ENCODE results near the gene SELENOS.

DNA sequence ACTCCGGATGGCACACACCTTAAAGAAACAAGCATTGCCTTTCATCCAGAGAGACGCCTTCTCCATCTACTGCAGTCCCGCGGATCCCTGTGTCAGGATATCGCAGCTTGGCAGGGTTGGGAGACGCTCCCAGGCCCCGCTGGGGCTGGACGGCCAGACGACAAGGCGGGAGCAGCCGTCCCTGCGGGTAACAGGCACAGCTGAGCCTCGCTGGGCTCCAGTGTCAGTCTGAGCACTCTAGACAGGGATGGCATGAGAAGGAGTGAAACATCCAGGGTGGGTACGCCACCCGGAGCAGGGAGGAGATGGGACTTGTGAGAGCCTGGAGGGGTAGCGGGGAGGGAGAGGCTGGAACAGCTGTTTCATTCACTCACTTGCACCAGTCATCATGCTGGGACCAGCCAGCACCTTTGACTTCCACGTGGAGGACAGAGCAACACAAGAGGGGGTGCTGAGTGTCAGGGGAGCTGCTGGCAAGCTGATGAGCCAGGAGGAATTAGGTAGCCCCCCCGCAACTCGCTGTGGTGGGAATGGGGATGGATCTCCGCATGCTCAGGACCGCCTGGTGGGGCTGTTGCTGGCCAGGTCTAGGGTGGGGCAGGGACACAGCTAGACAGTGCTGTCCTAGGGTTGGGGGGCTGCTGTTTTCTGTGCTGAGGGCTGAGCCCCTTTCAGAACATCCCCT, 49.3 kb upstream of the SELENOS start:
- TF ChIP-seq, protein P1, sequence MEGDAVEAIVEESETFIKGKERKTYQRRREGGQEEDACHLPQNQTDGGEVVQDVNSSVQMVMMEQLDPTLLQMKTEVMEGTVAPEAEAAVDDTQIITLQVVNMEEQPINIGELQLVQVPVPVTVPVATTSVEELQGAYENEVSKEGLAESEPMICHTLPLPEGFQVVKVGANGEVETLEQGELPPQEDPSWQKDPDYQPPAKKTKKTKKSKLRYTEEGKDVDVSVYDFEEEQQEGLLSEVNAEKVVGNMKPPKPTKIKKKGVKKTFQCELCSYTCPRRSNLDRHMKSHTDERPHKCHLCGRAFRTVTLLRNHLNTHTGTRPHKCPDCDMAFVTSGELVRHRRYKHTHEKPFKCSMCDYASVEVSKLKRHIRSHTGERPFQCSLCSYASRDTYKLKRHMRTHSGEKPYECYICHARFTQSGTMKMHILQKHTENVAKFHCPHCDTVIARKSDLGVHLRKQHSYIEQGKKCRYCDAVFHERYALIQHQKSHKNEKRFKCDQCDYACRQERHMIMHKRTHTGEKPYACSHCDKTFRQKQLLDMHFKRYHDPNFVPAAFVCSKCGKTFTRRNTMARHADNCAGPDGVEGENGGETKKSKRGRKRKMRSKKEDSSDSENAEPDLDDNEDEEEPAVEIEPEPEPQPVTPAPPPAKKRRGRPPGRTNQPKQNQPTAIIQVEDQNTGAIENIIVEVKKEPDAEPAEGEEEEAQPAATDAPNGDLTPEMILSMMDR (IDR thresholded peaks at IDR 0.05) = no peak
- no peak for TF ChIP-seq POLR2A (IDR thresholded peaks at IDR 0.05)

Measured in adrenal gland (tissue), 5 donors.